Activated effector memory CD4-positive, alpha-beta T cell treated with Interleukin-2 at 50 U/mL for 16 hours (primary cell): Measurements from ENCODE around the gene MGLL.

Source experiments
- DNase-seq: peaks from one replicate; pipeline ENCODE4 v3.0.0-alpha.2; 2020

Gene MGLL

DNA sequence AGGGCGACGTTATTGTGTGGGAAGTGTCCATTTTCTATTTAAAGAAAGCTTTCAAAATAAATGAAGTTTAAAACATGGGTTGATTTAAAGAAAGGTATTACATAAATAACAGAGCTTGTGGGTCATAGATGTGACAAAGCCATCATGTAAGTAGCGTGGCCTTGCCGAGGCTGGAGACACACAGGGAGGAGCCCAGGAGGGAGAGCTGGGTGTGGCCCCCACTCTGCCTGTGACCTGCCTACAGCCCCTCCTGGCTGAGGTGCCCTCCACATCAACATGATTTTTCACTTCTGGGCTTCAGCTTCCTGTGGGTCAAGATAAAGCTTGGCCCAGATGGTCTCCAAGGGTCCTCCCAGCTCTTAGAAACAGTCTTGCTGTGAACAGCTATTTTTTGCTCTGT lies 12.5 kb upstream of the MGLL start:
- DNase-seq = no peak

DNA sequence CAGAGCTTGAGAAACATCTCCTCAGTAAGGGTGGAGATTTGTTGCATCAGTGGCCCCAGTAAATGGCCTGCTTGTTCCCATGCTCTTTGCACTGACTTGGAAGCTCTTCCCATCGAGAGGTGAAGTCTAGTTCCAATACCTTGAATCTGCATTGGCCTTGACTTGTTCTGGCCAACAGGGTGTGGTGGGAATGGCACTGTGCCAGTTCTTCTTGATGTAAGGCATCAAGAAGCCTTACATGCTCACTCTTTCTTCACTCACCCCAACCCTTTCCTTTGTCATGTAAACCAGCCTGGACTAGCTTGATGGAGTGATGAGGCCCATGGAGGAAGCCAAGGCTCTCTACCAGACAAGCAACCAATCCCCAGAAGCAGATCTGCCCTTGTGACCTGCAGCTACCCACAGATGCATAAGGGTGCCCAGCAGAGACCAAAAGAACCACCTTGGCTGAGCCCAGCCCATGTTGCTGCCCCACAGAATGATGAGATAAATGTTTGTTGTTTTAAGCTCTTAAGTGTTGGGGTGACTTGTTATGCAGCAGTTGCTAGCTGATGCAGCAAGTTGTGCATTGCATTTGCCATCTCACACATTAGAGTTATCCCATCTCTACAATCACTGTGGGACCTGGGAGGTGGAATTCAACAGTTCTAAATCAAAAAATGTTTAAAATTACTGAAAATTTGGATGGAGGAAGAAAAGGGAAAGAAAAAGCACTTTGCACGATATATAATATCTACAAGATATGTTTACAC lies 11.1 kb upstream of the MGLL start:
- no peak for DNase-seq

DNA sequence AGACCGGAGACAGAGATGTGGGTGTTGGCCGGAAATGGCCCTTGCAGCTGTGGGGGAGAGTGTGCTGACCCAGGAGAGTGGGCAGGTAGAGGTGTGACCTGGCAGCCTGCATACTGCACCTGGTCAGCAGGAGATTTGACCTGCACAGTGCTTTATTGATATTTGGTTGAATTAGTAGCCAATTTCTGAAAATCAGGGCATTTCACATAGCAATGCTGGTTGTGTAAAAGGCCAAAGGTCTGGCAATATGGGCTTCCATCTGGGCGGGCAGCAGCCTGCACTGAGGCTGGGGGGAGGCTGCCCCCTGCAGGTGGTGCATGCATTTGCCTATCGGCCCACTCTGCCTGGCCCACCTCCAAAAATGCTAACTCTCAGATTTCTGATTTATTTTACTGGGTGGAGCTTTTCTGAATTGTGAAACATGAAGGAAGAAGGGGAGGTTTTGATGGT lies 9.4 kb upstream of the MGLL start:
- no peak for DNase-seq

DNA sequence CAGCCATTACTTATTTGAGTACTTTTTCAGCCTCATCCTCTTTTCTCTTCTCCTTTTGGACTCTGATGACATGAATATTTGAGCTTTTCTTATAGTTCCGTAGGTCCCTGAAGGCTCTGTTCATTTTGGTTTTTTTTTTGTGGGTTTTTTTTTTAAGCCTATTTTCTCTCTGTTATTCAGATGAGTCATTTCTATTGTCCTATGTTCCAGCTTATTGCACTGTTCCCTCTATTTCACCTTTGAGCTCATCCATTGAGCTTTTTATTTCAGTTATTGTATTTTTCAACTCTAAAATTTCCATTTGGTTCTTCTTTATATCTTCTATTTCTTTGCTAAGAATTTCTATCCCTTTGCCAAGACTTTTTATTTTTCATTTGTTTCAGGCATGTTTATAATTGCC lies 7.2 kb upstream of the MGLL start:
- DNase-seq = no peak

DNA sequence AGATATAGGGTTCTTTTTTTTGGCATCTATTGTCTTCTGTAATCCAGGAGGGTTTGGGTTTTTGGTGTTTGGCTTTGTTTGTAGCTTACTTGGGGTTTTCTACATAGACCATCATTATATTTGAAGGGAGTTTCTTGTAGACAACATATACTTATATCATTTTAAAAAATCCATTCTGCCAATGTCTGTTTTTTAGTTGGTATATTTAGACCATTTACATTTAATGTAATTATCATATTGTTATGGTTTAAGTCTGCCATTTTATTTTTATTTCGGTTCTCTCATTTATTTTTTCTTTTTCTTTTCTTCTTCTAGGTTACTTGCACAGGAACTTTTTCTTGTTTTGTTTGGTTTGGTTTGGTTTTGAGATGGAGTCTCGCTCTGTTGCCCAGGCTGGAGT lies 5.5 kb upstream of the MGLL start:
- no peak for DNase-seq

DNA sequence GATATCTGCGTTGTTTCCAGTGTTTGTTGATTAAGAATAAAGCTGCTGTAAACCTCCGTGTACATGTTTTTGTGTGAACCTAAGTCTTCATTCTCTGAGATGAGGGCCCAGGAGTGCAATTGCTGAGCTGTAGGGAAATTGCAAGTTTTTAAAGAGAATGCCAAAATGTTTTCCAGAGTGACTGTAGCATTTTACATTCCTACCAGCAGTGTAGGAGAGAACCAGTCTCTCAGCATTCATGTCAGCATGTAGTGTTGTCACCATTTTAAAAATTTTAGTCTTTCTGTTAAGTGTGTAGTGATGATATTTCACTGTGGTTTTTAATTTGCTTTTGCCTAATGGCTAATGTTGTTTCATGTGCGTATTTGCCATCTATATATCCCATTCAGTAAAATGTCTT lies 3.4 kb upstream of the MGLL start:
- DNase-seq = no peak

DNA sequence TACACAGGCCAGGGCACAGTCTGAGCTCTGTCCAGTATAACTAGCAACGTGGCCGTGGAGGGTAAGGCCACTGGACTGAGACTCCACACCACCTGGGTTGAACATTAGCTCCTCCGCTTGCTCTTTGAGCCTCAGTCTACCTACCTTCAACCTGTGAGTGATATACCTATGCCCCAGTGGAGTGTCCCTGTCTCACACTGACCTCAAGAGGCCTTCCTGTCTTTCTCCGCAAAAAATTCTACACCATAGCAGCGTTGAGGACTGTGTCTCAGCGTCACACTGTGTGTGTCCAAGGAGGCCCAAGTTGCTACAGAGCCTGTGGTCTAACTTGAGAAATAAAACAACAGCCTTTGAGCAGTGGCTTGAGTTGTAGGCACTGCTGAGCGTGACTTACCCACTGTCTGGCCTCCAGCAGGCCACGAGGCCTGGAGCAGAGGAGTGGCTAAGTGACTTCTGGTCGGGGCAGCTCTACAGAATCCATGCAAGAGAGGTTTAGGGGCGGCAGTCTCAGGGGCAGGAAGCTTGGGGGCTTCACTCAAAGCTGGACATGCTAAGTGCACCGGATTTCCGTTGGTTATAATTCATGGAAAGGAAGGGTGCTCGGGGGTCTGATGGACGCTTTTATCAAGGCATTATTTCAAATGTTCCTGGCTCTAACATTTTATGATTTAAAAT lies 2.0 kb upstream of the MGLL start:
- DNase-seq = no peak

DNA sequence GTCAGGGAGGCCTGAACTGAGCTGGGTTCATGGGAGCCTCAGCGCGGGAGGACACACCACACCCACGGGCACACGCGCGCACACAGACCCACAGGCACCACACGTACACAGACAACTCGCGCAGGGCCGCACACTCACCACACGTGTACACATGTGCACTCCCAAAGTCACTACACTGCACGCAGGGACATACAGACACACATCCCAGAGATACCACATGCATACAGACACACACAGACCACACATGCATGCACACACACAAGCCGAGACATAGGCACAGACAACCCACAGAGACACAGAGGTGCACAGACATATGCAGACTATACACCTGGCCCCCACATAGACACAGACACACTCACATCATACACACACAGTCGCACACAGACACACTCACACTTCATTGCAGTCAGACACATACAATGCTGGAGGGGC lies 1.1 kb upstream of the MGLL start:
- DNase-seq = no peak

DNA sequence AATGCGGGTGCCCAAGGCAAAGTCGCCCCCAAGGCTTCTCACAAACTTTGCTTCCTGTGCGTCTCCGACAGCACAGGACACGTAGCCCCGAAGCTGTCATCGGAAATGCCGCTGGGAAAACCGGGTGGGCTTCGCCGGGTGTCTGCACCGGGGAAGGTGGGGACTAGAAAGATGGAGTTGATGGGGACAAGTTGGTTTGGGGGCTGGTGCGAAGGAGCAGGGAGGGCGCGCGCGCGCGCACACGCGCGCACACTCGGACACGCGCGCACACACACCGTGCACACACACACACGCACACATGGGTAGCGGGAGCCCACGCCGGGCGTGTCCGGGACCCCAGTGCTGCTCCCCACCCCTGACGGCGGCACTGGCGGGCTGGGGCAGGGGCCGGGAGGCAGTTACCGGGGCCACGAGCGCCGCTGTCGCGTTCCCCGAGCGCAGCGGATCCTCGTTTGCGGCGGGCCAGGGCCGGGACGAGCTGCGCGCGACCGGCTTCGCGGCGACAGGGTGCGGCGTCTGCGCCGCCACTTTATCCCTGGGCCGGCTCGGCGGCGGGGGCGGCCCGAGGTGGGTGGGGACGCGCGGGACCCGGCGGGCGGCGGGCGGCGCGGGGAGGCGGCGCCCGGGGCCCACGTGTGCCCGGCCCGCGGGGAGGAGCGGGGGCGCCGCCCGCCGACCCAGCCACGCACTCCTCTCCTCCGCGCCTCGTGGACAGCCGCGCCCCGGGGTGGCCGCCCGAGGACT lies 539 bp upstream of the MGLL start:
- DNase-seq = no peak

DNA sequence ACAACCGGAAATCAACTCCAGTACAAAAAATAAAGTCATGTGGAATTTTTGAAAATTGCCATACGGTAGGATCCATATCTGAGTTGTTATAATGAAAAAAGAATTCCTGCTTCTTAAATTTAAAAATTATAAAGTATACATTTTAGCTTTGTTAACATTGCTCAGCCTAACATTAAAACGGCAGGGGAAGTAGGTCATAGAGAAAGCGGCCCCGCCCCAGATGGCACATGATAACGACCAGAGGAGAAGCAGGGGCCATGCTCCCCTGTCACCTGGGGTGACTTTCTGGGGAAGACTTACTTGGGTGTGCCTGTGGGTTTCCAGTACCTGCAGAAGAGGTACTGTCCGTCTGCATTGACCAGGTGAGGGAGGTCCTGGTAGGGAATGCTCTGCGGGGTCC lies 921 bp downstream of the MGLL start:
- no peak for DNase-seq

DNA sequence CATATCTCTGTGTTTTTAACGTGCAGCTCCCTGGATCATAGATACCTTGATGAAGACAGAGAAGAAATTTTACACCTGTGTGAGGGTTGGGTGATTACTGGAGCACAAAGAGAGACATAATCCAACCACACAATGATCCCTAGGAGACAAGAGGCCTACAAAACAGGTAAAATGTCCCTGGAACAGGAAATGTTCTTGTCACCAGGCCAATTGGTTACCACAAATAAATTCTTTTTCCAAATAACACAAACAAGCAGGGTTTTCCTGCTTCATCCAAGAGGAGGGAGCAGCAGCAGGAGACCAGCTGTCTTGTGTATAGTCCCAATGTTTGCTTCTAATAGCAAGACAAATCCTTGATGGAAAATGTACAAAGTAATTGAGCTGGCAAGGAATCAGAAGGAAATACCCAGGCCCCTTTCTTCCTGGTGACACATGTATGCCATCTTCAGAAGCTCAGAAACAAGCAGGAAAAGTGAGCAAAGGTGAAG lies 1.4 kb downstream of the MGLL start:
- no peak for DNase-seq

DNA sequence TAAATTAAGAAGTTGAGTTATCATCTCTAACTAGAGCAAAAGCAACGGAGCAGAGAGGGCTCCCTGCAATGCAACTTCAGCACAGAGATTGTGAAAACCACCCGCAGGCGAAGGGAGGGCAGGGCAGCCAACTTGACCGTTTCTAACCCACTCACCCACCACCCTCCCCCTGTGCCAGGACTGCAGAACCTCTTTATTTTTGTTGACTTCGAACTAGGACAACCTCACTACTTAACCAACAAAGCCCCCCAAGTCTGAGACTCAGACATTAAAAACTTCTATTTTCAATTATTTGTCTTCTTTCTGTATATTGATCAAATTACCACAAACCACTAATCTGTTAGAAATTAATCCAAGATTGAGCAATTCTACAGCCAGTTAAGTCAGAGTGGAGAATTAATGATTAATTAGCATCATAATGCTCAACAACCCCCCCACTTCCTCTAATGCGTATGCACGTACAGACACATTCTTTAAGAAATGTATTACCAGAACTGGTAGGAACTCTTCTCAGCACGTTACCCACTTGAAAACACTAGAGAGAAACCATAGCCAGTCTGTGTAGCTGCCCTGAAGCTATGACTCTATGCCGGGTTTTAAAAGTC lies 2.0 kb downstream of the MGLL start:
- no peak for DNase-seq

DNA sequence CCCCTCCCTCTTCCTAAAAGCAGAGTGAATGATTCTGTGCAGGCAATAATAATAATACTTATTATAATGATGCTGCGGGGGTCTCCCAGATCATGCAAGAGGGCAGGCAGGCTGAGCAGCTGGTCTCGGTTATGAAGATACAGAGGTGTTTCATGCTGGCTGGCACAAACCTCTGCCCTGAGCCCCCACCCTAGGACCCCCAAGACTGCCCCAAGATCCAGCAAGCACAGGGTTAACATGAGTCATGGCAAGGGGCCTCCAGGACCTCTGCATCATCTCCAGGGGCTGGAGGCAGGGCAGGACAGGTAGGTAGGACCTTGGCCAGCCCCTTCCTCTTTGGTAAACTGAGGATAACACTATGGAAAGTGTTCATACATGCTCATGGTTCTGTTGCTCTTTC lies 2.7 kb downstream of the MGLL start:
- DNase-seq = no peak

DNA sequence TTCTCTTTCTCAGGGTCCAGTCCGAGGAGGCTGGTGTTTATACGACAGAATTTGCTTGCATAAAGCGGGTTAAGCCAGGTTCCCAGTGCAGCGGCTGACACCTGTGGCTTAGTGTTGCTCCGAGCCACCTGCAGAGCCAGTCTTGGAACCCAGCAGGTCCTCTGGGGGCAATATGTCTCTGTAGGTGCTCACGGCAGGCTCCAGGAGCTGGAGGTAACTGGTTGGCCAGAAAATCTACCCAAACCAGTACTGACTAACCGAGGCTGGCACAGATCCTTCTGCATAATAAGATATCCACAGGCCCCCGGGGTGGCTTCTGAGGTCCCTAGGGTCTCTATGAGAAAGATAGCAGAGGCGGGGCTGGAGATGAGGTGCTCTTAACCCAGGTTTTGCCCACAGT lies 3.2 kb downstream of the MGLL start:
- no peak for DNase-seq

DNA sequence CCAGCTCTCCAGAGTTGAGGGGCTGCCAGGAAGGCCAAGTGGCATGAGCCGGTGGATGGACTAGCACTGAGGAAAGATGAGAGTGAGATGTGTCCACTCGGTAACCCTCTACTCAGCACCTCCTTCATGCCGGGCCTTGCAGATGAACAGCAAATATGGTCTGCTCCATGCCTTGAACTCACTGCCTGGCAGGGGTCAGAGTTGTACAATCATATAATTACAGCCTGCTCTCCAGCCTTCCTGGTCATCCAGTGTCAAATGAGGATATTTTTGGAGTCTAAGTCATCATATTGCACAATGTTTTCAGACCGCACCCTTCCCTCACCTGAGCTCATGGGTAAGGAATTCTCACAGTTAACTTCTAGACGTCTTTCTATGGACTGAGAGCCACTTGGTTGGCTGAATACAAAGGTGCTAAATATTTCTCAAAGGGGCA lies 4.9 kb downstream of the MGLL start:
- DNase-seq = no peak

DNA sequence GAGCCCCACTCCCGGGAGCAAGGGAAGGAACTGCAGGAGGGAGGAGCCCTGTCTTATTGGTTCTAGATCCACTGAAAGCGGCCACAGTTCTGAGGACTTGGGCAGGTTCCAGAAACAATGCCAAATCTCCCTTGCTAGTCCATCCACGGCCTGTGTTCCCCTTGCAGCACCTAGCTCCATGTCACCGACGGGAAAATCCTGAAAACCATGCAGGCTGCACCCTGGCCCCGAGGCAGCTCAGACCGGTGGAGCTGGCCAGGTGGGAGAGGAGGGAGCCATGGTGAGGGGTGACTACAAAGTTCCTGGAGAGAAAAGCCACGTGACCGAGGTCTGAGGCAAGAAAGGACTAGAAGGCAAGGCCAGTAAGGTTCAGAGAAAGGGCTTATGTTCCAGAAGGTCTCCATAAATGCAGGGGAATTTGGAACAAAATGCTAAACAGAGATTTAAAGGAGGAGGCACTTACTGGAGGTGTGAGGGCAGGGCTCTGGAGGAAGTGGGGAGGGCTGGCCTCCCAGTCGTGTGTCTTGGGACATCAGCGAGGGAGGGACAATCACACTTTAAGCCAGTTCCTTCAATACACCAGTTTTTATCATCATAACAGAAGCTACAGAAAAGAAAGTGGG lies 5.4 kb downstream of the MGLL start:
- no peak for DNase-seq

DNA sequence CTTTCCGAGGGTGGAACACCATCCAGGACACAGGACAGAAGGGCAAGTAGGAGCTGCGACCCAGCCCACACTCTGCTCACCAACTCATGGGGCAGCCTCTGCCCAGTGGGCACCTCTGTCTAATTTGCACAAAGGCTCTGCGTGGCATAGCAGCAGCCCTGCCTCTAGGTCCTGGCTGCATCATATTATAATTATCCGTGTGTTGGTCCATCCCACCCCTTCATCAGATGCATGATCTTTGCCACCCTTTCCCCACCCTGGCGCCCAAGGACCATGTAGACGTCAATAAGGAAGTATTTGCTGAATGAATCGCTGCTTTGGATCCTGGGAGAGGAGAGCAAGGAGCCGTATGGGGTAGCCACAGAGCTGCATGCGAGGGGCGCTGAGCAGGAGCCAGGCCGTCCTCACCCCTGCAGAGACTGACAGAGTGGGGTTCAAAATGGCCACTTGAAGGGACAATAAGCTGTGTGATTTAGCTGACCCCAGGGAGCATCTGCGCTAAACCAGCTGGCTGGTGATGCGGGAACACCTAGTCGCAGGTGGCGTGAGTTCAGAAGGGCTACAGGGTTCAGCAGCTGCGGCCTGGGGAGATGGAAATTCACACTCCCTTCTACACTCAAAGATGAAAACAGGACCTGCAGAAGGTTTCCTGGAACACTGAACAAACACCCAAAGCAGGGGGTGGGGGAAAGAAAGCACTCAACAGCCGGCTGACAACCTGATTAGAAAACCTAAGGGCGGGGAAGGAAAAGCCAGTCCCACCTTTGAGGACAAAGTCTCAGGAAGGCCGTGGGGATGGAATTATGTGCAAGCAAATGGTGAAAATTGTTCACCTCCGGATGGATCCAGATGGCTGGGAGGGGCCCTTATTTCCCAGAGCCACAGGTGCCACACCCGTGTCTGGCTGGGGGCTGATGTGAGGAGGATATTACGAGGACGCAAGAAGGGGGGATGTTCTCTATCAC lies 6.4 kb downstream of the MGLL start:
- DNase-seq = no peak

DNA sequence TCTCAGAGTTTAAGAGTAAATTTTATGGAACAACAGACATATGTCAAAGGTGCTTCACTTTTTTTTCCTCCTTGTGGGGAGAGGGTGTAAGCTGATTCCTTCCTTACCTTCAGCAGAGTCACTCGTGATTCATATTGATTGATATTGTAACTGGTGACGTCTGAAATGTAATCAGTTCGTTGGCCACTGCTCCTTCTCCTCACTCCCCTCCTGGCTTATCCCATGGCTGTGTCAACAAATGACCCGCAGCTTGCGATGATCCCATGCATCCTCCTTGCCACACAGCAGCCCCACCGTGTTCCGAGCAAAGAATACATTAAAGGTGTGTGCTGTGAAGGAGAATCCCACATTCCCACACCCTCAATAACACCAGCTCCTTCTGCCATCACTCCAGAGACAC lies 7.3 kb downstream of the MGLL start:
- DNase-seq = no peak

DNA sequence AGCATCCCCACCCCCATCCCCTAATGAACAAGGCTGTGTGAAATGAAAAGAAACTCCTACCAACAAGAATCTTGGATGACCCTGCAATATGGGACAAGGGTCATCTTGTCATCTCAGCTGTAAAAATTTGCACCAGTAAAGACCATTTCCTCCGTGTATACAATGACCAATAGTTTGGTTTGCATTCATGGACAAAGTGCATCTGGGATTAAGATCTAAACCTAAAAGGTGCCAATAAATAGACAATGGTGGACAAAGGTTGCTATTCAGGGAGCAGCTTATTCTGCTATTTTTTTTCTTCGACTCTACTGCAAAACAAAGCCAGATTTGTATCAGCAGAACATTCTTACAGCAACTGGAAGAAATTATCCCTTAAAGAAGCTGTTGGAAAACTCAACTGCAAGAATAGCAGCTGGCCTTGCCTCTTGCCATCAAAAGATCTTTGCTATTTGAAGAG lies 8.0 kb downstream of the MGLL start:
- DNase-seq = no peak

DNA sequence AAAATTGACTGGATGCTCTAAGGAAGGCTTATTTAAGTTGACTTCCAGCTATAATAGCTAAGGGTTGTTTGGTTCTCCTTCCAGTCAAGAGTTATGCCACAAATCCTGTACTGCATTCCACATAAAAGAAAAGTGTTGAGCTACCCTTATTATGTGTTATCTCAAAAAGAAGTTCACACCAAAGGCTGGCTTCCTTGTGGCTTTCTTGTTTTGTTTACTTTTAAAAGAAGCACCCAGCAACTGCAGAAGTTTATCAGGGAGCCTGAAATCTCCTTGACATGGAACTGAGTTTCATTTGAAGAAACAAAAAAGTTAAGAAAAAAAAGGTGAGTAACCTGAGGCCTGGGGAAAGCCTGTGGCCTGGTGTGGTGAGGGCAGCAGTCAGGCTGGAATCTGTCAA lies 10.2 kb downstream of the MGLL start:
- DNase-seq = no peak

DNA sequence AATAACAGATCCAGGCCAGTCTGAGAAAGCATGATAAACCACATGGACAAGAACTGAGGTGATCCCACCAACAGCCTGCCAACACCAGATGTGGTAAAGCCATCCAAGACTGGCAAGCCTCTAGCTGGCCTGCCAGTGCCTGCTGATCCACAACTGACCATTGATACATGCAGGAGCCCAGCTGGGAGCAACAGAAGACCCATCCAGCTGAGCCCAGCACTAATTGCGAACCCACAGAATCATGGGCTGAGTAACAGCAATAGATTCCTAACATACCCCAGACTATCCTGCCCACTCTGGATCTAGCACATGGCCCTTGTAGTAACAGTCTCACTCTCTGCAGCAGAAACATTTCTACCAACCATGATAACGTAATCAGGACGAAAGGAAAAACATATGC lies 10.6 kb downstream of the MGLL start:
- no peak for DNase-seq

DNA sequence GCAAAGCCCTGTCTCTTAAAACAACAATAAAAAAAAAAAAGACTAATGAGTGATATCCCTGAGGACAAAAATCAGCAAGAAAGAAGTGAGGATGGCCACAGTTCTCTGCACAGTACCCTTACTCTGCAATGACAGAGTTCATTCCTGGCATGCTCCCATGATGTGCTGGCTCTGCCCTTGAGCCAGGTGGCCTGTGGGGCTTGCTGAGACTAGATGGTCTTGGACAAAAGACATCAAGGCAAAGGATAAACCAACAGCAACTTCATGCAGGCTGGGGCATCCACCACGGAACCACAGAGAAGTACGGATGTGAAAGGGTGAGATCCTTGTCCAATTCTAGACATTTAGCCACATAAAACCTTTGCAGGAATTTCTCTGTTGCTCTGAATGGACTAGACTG lies 12.7 kb downstream of the MGLL start:
- DNase-seq = no peak
